ENCODE data around the gene APEX1.

Gene APEX1

DNA sequence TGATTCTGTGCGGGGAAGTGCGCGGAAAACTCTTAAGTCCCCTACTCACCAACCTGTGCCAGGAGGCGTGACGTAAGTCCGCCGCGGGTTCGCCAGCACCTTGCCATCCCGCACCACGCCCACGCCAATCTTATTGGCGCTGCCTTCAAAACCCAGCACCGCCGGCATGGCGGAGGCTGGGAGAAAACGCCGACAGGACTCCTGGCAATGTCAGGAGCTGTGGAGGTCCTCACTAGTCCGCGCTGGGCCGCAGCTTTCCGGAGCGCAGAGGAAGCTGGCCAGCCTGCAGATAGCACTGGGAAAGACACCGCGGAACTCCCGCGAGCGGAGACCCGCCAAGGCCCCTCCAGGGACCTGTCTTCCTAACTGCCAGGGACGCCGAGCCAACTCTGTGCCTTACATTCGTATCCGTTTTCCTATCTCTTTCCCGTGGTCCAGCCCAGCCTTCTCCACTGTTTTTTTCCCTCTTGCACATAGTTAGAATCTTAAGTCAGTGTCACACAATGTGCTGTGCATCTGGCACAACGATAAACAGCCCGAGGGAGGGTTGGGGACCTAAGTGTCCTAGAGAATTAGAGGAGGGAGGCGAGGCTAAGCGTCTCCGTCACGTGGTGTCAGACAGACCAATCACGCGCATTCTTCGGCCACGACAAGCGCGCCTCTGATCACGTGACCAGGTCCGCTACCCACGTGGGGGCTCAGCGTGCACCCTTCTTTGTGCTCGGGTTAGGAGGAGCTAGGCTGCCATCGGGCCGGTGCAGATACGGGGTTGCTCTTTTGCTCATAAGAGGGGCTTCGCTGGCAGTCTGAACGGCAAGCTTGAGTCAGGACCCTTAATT is at the start of gene APEX1, which contains the start of gene OSGEP:
APEX1 (plus strand) TSS at position 711 of the 839 bp plus-strand sequence. CDS start 420 bp downstream, outside the sequence.
OSGEP (minus strand) TSS at position 297 of the 839 bp plus-strand sequence; CDS start at position 168, 129 bp downstream.
- peak; percentile 98 for DNase-seq

DNA sequence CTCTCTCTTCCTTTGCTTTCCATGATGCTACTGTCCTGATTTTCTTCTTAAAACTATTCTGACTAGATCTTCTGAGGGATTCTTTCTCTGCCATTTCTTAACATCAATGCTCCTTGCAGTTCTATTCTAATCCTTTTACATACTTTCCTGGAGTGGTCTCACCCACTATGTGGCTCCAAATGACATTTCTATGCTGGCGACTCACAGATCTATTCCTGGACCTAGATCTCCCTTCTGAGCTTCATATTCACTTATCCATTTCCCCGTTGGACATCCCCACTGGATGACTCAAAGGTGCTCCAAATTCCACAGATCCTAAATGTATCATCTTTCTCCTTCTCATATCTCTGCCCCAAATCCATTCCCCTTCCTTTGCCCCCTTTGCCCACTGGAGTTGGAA is 45.8 kb upstream of the APEX1 start:
- no peak for DNase-seq

DNA sequence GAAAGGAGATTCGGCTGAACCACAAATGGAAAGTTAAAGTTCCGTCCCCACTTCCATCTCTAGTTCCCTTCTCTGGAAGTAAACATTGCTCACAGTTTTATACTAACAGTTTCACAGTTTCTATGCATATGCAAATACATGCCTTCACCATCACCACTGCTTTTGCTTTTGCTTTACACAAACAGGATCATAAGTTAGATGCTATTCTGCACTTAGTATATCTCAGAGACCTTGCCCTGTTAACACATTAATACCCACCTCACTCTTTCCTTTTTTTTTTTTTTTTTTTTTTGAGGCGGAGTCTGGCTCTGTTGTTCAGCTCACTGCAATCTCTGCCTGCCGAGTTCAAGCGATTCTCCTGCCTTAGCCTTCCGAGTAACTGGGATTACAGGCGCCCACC is 42.6 kb upstream of the APEX1 start:
- DNase-seq: peak; percentile 48

DNA sequence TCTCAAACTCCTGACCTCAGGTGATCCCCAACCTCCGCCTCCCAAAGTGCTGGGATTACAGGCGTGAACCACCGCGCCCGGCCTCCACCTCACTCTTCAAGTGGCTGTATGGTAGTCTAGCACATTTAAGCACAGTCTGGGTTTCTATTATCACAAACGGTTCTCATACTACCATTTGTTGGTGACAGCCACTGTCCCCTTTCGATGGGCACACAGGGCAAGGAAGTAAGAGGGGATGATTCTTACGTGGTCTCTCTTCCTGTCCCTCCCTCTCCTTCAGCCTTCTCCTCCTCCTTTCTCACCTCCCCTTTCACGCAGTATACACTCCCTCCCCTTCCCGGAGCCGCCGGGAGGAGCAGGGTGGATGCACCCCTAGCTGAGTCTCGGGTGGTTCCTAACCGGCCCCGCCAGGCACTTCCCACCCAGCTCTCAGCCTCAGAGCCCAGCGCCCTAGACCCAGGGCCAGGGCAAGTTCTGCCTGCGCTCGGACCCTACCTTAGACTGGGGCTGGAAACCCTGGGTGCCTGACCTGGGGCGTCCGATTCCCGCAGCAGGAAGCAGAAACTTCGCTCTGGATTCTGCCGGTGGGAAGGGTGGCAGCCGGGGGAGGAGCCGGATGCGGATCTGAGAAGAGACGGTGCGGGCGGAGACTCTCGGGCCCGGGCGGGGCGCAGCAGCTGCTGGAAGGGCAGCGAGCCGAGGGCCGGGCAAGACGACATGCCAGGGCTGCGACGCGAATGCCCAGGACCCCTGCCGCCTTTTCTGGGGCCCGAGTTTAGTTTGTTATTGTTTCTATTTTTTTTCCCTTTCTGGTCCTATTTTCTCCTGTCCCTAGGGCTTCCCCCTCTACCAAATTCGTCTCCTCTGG is 41.9 kb upstream of the APEX1 start, which contains the start of gene TEP1:
TEP1 (minus strand) TSS at position 626 of the 868 bp plus-strand sequence. CDS start 5,062 bp downstream, outside the sequence.
- DNase-seq: peak; percentile 71

DNA sequence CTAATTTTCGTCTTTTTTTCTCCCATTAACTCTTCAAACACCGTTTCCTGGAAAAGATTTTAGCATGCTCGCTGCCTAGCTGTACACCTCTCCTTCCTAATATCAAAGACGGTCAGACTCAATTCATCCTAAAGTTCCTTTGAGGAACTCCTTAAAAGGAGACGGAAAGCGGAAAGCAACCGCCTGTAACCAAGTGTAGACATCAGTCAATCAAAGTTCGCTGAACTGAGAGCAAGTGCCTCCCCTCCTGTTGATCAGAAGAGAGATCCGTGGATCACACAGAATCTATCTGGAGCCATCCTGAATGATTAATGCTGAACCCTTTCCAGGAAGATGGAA is 41.3 kb upstream of the APEX1 start:
- peak; percentile 43 for DNase-seq

DNA sequence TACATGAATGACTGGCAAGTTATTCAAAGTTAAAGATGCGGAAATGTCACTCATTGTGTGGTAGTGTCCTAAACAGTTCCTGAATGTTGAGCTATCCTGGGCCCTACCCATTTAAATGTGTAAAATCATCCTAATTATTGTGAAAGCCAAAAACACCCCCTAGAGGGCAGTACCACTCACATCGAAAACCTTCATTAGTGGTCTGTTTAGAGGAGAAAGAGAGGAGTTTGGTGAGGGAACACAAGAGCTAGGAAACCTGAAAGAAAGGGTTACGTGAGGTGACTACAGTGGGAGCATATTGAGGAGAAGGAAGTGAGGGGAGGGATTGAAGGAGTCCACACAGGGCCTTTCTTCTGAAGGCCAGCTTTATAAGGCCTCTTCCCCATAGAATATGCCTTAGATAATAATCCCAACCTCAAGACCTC is 39.2 kb upstream of the APEX1 start:
- DNase-seq: peak; percentile 71

DNA sequence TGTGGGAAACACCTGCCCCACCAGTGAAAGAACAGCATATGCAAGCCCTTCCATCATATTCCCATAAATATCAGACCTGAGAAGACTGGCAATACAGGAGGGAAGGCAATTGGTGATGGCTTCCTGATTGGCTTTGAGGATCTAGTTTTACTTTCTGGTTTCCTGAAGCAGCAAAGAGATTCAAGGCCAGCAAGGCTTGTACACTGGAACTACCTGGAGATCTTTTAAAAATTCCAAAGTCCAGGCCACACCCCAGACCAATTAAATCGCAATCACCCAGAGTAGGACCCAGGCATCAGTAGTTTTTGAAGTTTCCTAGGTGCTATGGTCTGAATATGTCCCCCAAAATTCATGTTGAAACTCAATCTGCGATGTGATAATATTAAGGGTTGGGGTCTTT is 38.8 kb upstream of the APEX1 start:
- DNase-seq: no peak

DNA sequence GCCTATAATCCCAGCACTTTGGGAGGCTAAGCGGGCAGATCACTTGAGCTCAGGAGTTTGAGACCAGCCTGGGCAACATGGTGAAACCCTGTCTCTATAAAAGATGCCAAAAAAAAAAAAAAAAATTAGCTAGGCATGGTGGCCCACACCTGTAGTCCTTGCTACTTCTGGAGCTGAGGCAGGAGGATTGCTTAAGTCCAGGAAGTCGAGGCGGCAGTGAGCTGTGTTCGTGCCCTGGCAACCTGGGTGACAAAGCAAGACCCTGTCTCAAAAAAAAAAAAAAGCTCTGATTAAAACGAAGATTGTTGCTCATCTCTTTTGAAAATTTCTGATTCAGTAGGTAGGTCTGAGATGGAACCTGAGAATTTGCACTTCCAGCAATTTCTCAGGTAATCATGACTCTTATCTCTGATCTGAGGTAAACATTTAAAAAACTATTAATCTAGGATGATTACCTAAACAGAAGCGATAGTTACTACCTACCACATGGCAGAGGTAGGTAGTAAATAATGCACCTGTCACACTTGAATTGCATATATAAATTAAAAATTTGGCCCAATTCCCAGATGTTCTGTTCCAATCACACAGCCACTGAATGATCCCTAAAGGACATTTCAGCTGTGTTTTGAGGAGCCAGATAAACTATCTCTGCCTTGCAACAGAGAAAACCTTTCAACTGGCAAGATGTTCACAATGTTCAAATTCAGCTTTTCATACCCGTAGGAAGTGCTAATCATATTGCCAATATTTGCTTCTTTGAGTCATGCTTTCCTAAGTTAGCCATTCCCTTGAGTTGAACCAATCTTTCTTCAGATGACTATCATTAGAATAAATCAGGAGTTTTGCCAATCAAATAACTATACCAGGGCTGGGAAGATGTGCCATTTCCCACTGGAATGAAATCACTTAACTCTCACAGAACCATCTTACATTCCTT is 37.5 kb upstream of the APEX1 start:
- DNase-seq: no peak

DNA sequence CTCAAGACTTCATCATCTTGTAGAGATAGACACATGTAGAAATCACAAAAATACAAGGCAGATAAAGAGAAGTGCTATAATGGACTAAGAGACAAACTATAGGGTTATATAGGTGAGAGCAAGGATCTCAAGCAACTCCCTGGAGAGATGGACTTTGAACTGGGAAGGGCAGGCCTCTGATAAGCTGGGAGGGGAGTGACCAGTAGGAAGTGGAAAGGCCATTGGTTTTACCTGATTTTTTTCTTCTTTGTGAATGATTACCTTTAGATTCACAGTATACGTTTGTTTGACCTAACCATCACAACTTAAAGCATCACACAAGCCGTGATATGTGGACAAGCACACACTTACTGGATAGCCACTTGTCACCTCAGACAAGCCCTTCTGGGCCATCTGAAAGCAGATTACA is 36.5 kb upstream of the APEX1 start:
- no peak for DNase-seq

DNA sequence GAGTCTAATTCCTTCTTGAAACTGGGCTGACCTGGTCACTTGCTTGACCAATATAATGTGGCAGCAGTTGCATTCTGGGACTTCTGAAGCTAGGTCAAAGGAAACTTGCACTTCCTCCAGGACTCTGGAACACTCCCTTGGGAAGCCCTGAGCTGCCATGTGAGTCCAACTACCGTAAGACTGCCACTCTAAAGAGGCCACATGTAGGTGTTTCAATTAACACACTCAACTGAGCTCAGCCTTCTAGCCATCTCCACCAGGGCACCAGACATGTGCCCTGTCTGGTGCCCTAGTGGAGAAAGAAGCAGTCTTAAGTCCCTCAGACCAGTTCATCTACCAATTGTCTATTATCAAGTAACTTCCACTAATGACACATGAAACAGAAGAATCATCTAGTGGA is 35.6 kb upstream of the APEX1 start:
- no peak for DNase-seq

DNA sequence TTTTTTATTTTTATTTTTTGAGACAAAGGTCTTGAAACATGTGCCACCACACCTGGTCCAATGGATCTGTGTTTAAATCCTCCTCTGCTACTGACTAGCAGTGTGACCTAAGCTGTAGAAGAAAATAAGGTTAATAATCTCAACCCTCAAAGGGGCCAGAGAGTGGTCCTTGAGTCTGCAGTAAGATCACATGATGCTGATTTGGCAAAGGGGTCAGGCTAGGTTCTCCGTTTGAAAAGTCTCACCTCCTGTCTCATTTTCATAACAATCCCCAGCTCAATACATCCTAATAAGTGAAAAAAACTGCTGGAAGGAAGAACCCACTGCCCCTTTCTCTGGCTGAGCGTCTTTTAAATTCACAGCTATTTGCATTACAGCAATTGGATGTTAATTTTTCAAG is 33.8 kb upstream of the APEX1 start:
- DNase-seq: no peak

DNA sequence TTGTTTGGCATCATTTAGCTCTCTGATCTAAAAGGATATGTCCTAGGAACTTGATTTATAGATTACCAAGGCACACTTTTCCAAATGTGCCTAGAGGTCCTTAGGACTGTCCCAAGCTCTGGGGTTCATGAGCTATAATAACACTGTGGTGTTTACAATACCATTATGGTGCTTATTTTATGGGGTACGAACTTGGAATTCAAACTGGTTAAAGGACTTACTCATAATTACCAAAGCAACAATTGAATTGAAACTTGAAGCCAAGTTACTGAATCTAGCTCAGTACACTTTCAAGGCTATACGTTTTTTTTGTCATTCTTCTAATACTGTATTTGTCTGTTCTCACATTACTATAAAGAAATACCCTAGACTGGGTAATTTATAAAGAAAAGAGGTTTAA is 32.1 kb upstream of the APEX1 start:
- DNase-seq: no peak

DNA sequence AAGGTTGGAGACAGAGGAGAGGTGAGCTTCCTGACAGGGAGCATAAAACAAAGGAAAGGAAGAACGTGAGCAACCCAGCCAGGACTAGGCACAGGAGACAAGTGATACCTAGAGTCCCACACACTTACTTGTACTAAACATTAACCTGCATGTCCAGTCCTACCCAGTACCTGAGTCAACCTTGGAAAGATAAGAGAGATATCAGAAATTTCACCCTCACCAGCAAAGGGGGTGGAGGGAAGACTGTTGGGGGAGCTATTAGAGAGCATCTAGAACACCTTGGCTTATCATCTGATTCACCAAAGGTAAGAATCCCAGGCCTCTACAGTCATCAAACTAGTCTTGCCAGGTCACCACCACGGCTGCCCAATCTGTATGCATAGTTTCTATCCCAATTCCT is 30.2 kb upstream of the APEX1 start:
- DNase-seq: no peak

DNA sequence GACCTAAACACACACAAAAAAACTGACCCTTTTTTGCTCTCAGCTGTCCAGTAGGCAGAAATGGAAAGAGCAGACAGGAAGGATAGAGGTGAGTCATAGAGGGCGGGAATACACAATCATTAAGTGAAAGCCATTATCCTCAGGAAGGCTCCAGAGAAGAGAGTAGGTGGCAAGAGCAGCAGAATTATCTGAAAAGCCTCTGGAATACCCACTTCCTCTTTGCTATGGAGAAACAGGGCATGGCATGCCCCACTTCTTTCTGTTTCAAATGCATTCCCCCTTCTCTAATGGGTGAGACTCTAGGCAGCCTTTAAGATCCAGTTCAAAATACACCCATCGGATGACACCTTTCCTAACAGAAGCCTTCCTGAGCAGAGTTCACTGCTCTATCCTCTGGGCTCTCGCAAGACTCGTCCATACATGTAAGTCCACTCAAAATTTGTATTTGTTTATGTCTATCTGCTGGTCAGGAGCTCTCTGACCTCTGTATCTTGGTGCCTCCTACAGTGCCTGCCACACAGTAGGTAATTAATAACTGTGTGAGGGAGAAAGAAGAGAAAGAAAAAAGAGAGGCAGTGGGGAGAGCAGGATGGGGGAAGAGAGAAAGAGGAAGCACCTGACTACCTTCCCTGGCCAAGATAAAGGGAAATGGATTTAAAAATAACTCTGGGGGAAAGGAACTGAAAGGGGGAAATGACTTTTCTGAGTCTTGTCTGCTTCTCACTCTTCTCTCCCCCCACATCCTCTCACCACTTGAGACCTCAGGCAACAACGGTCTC is 27.6 kb upstream of the APEX1 start:
- no peak for DNase-seq

DNA sequence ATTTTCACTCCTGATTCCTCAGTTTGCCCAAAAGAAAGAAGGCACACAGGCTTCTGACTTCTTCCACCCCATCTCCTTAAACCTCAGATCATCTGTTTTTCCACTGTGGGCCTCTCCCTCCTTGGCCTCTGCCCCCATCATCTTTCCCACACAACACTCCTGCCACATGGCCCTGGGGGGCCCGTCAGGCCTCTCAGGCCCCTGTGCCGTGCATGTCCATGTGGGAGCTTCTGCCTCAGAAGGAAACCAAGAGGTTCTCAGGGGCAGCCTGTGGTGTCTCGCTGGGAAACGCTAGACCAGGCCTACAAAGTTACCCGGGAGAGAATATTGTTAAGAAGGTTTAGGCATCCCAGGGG is 27.0 kb upstream of the APEX1 start:
- no peak for DNase-seq

DNA sequence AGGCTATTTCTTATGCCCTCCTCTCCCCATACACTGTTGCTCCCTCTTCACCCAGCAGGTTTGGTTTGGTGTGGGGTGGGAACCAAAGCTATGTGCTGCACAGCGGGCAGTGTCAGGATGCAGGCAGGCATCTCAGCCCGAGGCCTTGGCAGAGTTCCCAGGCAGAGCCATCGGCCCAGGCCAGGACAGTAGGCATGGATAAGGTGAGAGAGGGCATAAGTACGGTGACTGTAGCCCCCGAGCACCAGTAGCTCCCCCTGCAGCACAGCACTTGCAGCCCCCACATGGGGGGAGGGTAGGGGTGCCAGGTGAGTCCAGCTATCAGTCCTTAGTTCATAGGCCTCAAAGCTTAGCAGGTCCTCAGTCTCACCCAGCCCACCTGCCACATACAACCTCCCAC is 26.2 kb upstream of the APEX1 start:
- no peak for DNase-seq

DNA sequence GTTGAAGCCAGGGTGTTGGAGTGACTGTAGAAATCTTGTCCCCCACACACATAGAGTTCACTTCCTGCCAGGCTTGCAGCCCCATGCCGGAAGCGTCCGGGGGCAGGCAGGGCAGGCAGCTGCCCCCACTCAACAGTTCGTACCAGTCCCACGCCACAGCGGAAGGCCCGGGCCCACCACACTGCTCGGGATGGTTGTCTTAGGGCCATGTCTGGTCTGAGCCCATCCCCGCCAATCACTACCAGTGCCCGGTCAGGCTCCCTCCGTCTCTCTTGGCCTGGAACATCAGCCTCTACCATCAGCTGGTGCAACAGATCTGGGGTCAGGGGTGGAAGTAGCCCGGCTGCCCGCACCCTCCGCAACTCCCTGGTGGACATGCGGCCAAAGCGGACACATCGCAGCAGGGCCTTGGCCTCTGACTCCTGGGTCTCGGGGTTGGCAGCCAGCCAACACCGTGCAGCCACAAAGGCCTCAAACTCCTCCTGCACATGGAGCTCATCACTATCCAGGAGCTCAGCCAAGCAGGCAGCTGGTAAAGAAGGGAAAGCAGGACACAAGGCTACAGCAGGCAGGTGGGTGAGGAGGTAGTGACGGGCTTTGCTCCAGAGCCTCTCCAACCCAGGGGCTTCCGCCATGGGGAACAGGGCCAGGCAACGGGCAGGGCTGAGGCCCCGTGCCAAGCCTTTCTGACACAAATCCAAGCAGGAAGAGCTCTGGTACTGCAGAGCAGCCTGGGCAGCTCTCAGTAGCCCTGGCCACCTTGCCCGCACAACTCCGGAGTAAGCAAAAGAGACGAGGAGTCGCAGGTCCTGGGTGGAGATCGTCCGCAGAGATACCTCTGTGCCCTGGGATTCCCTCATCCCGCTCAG is 25.0 kb upstream of the APEX1 start:
- DNase-seq: no peak

DNA sequence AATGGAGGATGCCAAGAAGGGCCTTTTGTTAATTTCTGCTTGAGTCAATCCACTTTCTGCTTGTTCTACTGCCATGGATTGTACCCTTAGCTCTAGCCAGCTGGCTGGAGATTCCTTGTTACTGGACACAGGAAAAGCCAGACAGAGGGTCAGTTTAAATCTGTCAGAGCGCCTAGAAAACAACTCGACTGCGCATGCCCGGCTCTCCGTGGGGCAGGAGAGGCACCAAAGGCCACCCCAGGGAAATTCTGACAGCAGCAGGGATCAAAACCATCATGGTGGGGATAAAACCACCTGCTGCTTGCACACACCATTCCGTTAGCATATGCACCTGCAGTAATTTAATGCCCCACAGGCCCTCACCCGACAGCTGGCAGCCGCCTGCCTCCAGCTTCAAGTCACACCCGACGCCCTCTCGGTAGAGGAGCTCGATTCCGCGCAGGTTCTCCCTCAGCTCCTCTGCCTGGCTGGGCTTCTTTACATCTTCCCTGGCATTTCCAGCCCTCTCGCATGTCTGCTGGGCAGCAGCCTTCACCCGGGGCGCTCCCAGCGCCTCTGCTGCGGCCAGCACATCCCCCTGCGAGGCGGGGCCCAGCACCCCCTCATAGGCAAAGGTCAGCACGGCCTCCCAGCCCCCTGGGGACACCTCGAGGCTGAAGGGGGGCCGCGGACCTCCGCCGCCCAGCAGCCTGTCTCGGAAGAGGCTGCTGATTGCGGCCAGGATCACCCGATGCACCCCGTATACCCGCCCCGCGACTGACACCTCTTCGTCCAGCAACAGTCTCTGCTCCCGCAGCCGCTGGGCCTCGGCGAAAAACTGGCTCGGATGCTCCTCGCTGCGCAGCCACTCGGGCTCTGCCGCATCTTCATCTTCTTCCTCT is 20.1 kb upstream of the APEX1 start:
- DNase-seq: no peak

DNA sequence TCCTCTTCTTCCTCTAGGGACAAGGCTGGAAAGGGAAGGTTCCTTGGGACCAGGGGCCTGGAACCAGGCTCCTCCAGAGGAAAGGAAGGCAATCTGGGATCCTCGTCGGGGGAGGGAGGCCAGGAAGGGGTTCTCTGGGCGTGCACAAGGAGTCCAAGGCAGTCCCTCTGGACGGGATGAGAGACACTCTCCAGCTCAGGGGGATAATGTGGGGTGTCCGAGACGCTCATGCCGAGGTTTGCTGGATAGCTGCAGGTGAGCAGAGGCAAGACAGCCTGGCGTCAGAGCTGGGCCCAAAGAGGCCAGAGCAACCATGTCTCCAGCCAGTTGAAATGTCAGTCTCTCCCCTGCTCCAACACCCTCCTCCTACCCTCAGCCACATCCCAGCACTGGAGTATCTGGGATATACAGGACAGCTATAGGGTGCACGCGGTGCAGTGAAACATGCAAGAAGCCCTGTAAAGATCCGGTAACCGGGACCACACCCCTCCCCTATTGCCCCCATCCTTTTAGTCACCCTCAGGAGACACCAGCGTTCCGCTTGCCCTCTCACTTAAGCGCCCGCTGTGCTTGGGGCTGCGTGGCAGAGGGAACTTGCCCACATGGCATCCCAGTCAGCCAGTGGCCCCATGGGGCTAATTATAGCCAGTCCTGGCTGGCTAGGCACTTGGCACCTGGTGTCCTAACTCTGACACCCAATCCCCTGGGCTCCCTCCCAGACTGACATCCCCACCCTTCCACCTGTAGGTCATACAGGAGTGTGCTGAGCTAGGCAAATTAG is 19.3 kb upstream of the APEX1 start, which contains the start of gene KLHL33:
KLHL33 (minus strand) TSS at position 585 of the 781 bp plus-strand sequence; CDS start at position 230, 355 bp downstream.
- DNase-seq: no peak
